ENCODE measurements around the gene PDCD7. TPM values are rescaled to one million over a fixed set of nuclear protein-coding genes. Genes with fewer than 3 reads are reported as not detected.

The PDCD7 gene
- total and polyA plus RNA-seq, 2 of the 4 experiments (the other 2 are of a cell fraction) = 4.7 to 12.3 TPM

- POLR2A ChIA-PET (ENCODE audit: unreplicated experiment) = interaction anchor here (0.6 kb wide), 1 partner anchor 34 kb away, joined by 6 read pairs; no protein-coding TSS in a partner anchor
- Histone ChIP-seq H2BK20ac (ENCODE audit: low read depth, low read length) (no peak overlapping the region), H3K14ac (replicated peaks; ENCODE audit: low read depth, low read length) (no peak overlapping the region), H2AFZ (replicated peaks; ENCODE audit: low read length, poor library complexity) (no peak overlapping the region), H2BK120ac (ENCODE audit: low read depth, low read length) (no peak overlapping the region), H2BK15ac (ENCODE audit: low read depth, low read length) (no peak overlapping the region), H4K20me1 (ENCODE audit: insufficient read depth, low read length) (no peaks in the 10 kb centered on the region; the same call in none of the 2 replicates), H3K27ac (ENCODE audit: insufficient read depth, low read length) (no peak overlapping the region), H3K9ac (ENCODE audit: low read depth, low read length) (no peak overlapping the region), H3K18ac (ENCODE audit: low read depth, low read length) (no peak overlapping the region), H4K8ac (ENCODE audit: low read depth in 2 of 2, low read length in 2 of 2) (no peak overlapping the region; a peak in 1 of 4 replicates), H3K79me1 (ENCODE audit: low read depth in 1 of 2, low read length in 2 of 2) (no peaks in the 10 kb centered on the region), H3K36me3 (ENCODE audit: control insufficient read depth, insufficient read depth, low read length) (no peaks in the 10 kb centered on the region), H3K4me1 (ENCODE audit: control insufficient read depth, insufficient read depth, low read length) (peaks cover 36% of the 10 kb centered on the region), H2AK5ac (ENCODE audit: low read depth, low read length) (peak overlapping the region; percentile 39; the same call in 1 of the 2 replicates), H3K9me1 (ENCODE audit: insufficient read depth, low read length) (no peaks in the 10 kb centered on the region), H3K56ac (ENCODE audit: extremely low read depth, insufficient read depth, low read length) (no peak overlapping the region), H3K4ac (ENCODE audit: low read depth, low read length) (no peak overlapping the region; the same call in 1 of the 2 replicates), H3K9me3 (ENCODE audit: control insufficient read depth, insufficient read depth, low read length) (no peaks in the 10 kb centered on the region), H3K27me3 (ENCODE audit: control insufficient read depth, insufficient read depth, low read length) (peaks cover 35% of the 10 kb centered on the region), H3K4me3 (ENCODE audit: insufficient read depth, low read depth, low read length) (no peak overlapping the region), H2AK9ac (replicated peaks; ENCODE audit: low read depth, low read length, poor library complexity) (peak overlapping the region; percentile 31), H4K91ac (ENCODE audit: insufficient read depth, low read depth, low read length) (no peak overlapping the region), H3K4me2 (ENCODE audit: low read depth, low read length) (no peak overlapping the region), H4K5ac (ENCODE audit: low read depth, low read length) (no peak overlapping the region), H2BK5ac (ENCODE audit: low read depth, low read length, poor library complexity, severe bottlenecking) (no peak overlapping the region), H3K23ac (ENCODE audit: low read depth, low read length) (no peak overlapping the region)
- 92% methylated on average over 2 of the region's 6 CpGs; no CpG with 5 or more reads in 1 of the 2 experiments for WGBS, 2 experiments (ENCODE audit: extremely low coverage in 2 of 2, insufficient read length in 1 of 2)
- in situ Hi-C loops (cut with MboI; ENCODE audit: low sequenced_read_pairs) = loop anchor here (5.0 to 10.0 kb wide), 2 partner anchors 34 to 52 kb away; no protein-coding TSS in a partner anchor
- BruUV-seq (replicated peaks) = no TSS peak
- CTCF ChIA-PET = interaction anchor here (0.8 to 1.2 kb wide), 4 partner anchors 15 to 70 kb away, joined by 3 to 4 read pairs (median 3); no protein-coding TSS in a partner anchor
- ATAC-seq (ENCODE audit: low read depth) (no peak), DNase-seq (no peak)
- intact Hi-C loops (cut with micrococcal nuclease) = no loop called here
- TF ChIP-seq CTCF (conservative IDR thresholded peaks at IDR 0.05; ENCODE audit: low read depth, low read length) = 0 out of 2 replicates have a peak, but pooled peaks have one; percentile 12
- TF ChIP-seq RCOR1 (IDR thresholded peaks at IDR 0.05; ENCODE audit: insufficient replicate concordance, low read length) = no peak
- TF ChIP-seq FOS (IDR thresholded peaks at IDR 0.05; ENCODE audit: low read depth, low read length) = no peak
- no peak for TF ChIP-seq MAZ (IDR thresholded peaks at IDR 0.05; ENCODE audit: borderline replicate concordance, low read depth, low read length)
- dilution Hi-C loops (cut with HindIII; ENCODE audit: low sequenced_read_pairs, unreplicated experiment) = no loop called here
Observed at GRCh38 chr15:65086680-65087111, 46.9 kb downstream of the PDCD7 start.
